GM18499 (cell line): ENCODE results near the gene GPD1L.

Source experiments
- ATAC-seq: cut with Tn5 transposase; IDR thresholded peaks from one replicate; pipeline ENCODE4 v1.9.1; 2021; ENCODE audit warnings: moderate number of reproducible peaks; ENCODE audit not compliant: insufficient read depth, unreplicated experiment

The GPD1L gene

GRCh38 chr3:32216172-32216783 is 109.9 kb downstream of the GPD1L start:
- no peak for ATAC-seq

GRCh38 chr3:32217339-32217738 is 110.9 kb downstream of the GPD1L start:
- ATAC-seq, result no peak
